NCI-H1436 treated with DMSO at 0.1 percent for 48 hours (cell line): ENCODE data around the gene CHRDL1.
"Not testable (repeated sequence)": the region's sequence is repeated elsewhere in the genome, so short reads cannot be mapped to it uniquely, and the experiment has no call there.

Experiments used
- DNase-seq: peaks from one replicate; lab custom pipeline; 2025; lab: John Stamatoyannopoulos, UW

Gene CHRDL1

DNA sequence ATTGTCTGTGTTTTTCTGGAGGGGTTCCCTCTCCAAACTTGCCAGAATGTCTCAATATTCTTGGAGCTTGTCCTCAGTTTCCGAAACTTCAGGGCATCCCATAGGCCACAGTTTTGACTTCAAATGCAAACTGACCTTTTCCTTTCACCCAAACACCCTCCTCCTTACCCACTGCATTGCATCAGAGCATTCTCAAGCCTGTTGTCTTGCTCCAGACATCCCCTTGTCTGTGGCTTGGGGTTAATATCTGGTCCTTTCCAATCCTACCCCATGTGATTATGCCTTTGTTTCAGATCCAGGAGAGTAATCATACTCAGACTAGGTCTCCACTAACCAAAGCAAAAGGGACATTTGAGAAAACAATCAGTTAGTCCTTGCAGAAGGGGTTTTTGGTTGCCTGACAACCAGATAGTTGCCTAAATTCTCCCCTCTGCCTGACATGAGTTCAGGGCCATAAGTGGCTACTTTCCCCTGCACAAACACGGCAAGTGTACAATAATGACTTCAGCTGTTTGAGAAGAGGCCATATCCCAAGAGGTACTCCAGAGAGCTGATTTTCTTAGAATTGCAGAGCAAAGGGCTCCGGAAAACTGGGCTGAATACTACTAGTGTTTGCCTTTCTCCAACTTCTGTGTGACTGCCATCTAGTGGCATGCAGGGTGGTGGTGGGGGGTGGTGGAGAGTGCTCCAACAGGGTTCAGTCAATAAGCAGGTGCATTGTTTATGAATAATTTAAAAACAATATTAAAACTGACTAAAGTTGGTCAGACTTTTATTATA, 130.2 kb downstream of the CHRDL1 start:
- no peak for DNase-seq

DNA sequence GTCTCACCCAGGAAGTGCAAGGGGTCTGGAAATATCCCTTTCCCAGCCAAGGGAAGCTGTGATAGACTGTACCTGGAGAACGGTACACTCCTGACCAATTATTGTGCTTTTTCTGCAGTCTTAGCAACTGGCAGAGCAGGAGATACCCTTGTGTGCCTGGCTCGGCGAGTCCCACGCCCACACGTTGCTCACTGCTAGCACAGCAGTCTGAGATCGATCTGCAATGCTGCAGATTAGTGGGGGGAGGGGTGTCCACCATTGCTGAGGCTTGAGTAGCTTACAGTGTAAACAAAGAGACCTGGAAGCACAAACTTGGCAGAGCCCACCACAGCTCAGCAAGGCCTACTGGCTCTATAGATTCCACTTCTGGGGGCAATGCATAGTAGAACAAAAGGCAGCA, 138.5 kb downstream of the CHRDL1 start:
- no peak for DNase-seq

DNA sequence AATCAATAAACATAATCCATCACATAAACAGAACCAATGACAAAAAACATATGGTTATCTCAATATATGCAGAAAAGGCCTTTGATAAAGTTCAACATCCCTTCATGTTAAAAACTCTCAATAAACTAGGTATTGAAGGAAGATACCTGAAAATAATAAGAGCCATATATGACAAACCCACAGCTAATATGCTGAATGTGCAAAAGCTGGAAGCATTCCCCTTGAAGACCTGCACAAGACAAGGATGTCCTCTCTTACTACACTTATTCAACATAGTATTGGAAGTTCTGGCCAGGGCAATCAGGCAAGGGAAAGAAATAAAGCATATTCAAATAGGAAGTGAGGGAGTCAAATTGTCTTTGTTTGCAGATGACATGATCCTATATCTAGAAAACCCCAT, 141.3 kb downstream of the CHRDL1 start:
- DNase-seq: not testable (repeated sequence)

DNA sequence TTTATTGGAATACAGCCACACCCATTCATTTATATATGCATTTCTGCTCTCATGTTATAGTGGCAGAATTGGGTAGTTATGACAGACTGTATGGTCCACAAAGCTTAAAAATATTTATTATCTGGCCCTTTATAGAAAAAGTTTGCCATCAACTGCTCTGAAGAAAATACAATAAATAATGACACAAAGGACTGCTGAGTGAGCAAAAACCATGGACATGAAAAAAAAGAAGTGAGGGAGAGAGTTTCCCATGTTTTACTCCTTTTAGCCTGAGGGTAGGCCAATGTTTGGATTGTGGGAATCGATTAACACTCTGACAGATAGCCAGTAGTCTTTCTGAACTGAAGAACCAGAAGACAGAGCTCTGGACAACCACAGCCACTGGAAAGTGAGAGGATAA, 149.2 kb downstream of the CHRDL1 start:
- no peak for DNase-seq
